ENCODE measurements around the gene COG8.
"Not testable (repeated sequence)": the region's sequence is repeated elsewhere in the genome, so short reads cannot be mapped to it uniquely, and the experiment has no call there.

The COG8 gene, protein sequence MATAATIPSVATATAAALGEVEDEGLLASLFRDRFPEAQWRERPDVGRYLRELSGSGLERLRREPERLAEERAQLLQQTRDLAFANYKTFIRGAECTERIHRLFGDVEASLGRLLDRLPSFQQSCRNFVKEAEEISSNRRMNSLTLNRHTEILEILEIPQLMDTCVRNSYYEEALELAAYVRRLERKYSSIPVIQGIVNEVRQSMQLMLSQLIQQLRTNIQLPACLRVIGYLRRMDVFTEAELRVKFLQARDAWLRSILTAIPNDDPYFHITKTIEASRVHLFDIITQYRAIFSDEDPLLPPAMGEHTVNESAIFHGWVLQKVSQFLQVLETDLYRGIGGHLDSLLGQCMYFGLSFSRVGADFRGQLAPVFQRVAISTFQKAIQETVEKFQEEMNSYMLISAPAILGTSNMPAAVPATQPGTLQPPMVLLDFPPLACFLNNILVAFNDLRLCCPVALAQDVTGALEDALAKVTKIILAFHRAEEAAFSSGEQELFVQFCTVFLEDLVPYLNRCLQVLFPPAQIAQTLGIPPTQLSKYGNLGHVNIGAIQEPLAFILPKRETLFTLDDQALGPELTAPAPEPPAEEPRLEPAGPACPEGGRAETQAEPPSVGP

DNA sequence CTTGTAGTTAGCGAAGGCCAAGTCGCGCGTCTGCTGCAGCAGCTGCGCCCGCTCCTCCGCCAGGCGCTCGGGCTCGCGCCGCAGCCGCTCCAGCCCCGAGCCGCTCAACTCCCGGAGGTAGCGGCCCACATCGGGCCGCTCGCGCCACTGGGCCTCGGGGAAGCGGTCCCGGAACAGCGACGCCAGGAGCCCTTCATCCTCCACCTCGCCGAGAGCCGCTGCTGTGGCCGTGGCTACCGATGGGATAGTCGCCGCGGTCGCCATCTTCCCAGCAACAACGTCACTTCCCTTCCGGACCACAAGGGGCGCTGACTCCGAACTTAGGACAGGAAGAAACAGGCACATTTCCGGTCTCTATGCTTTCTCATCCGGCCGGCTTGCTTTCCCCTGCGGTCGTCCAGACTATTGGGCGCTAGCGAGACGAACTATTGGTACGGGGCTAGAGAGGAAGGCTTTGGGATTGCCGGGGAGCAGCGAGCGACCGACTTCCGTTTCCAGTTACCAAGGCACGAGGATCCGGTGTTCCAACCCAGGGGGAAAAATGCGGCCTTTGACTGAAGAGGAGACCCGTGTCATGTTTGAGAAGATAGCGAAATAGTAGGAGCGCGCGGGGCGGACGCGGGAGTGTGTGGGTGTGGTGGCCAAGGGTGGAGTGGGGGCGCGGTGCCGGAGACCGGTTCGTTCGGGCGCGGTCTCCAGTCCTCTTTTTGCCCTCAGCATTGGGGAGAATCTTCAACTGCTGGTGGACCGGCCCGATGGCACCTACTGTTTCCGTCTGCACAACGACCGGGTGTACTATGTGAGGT, at the start of gene COG8, which contains the start of gene NIP7:
Gene COG8 (minus strand): TSS at position 276 of the 806 bp plus-strand sequence. CDS start 12 bp downstream, at position 264.
Gene NIP7 (plus strand): TSS at position 484 of the 806 bp plus-strand sequence. CDS start 58 bp downstream, at position 542.
- peak; percentile 82 for DNase-seq (ENCODE audit: low read depth)

DNA sequence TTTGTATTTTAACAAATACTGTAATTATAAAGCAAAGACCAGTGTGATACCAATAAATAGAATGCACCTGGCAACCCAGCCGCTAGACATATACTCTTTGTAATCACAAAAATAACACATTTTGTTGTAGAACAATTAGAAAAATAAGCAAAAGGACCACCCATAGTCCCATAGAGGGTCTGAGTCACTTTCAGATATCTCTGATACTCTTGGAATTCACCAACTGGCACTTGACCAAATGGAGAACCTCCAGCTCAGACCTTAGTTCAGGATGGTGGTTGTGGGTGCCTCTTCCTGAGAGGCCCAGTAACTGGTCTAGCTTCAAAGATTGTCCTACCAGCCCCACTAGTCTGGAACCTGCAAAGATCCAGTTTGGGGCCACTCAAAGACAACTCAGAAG, 47.2 kb upstream of the COG8 start:
- DNase-seq (ENCODE audit: low read depth), result no peak

- no peak for DNase-seq (ENCODE audit: low read depth)
Observed at GRCh38 chr16:69384974-69385373, 45.6 kb upstream of the COG8 start.

- no peak for DNase-seq (ENCODE audit: low read depth)
Observed at GRCh38 chr16:69382421-69382820, 43.1 kb upstream of the COG8 start.

DNA sequence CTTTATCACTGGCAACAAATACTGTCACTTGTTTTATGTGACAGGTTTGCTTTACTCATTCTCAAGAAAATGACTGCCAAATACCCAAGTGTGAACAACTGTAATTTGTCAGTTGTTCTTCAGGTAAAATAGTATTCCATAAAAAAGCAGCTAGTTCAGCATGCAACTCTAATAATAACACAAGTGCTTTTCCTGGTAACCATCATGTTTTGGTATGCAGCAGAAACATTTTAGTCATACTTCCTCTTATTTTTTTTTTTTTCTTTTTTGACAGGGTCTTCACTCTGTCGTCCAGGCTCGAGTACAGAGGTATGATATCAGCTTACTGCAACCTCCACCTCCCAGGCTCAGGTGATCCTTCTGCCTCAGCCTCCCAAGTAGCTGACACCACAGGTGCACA, 41.9 kb upstream of the COG8 start:
- DNase-seq (ENCODE audit: low read depth), result no peak

- no peak for DNase-seq (ENCODE audit: low read depth)
Observed at GRCh38 chr16:69378760-69379159, 39.4 kb upstream of the COG8 start.

GRCh38 chr16:69378036-69378435, 38.7 kb upstream of the COG8 start:
- DNase-seq (ENCODE audit: low read depth), result no peak

GRCh38 chr16:69376393-69377059, 37.2 kb upstream of the COG8 start:
- no peak for DNase-seq (ENCODE audit: low read depth)

DNA sequence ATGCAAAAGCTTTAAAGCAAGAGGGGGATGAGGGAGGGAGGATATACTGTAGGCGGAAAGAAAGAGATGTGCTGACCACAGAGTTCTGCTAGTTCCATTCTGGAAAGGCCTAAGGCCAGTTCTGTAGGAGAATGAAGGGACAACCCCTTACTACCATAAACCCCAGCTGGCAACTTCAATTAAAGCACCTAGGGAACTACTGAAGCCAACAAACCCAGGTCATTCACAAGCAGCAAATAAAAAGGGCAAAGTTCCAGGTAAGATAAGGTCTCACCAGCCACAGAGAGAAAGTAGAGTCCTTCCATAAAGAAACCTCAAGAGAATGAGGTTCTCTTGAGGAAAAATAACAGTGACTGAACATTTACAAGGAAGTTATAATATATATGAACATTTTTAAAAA, 33.7 kb upstream of the COG8 start:
- DNase-seq (ENCODE audit: low read depth), result no peak

- no peak for DNase-seq (ENCODE audit: low read depth)
Observed at GRCh38 chr16:69371564-69371963, 32.2 kb upstream of the COG8 start.

- DNase-seq (ENCODE audit: low read depth), result no peak
Observed at GRCh38 chr16:69368866-69369265, 29.5 kb upstream of the COG8 start.

GRCh38 chr16:69367980-69368379, 28.6 kb upstream of the COG8 start:
- no peak for DNase-seq (ENCODE audit: low read depth)

DNA sequence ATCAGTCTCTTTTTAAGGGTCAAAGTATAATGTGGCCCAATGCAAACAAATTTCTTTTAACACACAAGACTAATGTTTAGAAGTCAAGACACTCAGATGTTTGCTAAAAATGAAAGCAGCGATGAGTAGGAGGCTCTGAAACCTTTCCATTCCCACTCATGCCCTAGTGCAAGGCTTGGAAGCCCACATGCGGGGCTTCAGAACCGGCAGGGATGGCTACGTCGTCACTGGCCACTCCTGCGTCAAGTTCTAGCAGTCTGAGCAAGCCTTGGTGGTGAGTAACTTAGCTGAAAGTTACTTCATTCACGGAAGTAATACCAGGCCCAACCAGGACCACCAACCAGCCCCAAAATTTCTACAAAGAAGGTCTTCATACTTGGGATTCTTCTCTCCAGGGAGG, 27.1 kb upstream of the COG8 start:
- DNase-seq (ENCODE audit: low read depth), result no peak

DNA sequence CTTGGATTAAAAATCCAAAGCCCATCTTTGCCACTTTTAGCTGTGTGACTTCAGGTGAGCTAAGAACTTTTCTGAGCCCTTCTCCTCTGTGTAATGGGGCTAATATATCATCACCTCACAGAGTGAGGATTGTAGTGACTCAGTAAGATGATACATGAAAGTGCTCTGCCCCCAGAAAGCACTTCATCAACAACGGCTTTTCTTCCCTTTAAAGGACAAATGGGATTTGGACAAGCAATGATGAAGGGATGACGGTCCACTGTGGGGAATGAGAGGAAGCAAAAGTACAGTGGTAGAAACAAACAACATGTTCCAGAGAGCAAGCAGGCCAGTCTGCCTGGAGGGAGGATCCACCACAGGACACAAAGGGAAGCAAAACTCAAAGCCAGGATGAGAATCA, 26.5 kb upstream of the COG8 start:
- no peak for DNase-seq (ENCODE audit: low read depth)

DNA sequence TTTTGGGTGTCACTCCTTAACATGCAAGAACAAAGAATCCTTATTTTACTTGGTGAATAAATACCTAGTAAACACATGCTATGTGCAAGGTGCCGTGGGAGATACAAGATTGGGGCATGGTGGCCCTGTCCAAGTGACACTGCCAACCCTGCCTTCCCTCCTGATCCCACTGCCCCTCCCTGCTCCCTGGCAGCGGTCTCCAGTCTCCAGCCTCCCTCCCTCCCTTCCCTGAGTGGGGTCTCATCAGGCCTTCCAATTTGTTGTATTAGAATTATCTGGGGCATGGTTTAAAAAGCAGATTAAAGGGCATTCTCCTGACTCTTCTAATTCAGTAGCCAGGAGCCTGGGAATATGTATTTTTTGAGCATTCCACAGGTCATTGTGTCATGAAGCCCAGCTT, 24.7 kb upstream of the COG8 start:
- DNase-seq (ENCODE audit: low read depth), result no peak

GRCh38 chr16:69363281-69363717, 23.9 kb upstream of the COG8 start:
- DNase-seq (ENCODE audit: low read depth), result no peak

- DNase-seq (ENCODE audit: low read depth), result not testable (repeated sequence)
Observed at GRCh38 chr16:69360070-69360469, 20.7 kb upstream of the COG8 start.

GRCh38 chr16:69351309-69352027, 12.1 kb upstream of the COG8 start, which contains the start of gene TMED6:
Gene TMED6 (minus strand): TSS chr16:69351786. CDS start chr16:69351753, 33 bp downstream.
- DNase-seq (ENCODE audit: low read depth), result no peak

- DNase-seq (ENCODE audit: low read depth), result no peak
Observed at GRCh38 chr16:69350536-69351133, 11.3 kb upstream of the COG8 start.

DNA sequence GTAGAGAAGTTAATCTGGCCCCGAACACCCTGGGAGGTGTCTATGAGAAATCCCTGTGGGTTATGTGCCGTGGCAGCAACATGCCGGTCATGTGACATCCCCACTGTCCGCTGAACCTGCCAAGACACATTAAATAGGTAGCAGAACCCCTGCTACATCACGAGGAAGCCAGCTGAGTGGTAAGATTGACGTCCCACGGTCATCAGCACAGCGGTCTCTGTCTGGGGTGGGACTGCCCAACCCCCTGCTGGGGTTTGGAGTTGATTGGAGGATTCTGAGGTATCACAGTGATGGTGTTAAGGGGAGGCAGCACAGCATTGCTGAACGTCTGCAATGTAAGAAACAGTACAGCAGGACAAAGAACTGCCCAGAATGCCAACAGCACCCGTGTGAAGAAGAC, 10.2 kb upstream of the COG8 start:
- DNase-seq (ENCODE audit: low read depth), result no peak

DNA sequence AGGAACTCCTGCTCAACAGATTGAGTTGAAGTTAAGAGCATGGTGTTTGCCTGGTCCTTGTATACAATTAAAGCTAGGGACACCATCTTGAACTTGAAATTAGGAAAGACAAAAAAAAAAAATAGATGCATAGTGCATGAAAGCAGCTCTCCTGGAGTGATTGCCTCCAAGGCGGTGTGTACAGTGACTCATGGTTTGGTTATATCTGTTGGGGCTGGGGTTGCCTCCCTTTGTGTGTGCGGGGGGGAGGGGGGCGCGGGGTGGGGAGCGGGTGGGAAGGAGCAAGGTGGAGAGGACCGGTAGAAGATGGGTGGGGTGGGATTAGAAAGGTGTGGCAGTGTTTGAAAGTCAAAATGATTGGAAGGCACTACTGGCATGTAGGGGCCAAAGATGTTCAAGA, 8.9 kb upstream of the COG8 start:
- no peak for DNase-seq (ENCODE audit: low read depth)
